Astrocyte of the spinal cord (primary cell): ENCODE measurements around the gene DGKD.
"Not testable (repeated sequence)": the region's sequence is repeated elsewhere in the genome, so short reads cannot be mapped to it uniquely, and the experiment has no call there.

Experiments
- DNase-seq: peaks from one replicate; pipeline ENCODE4 v3.0.0; 2011; ENCODE audit warnings: low read depth, low spot score
- H3K4me3 ChIP-seq: 2 replicates; pipeline ENCODE4 v1.5.1; 2011; ENCODE audit warnings: low read depth, mild to moderate bottlenecking, low read length, moderate library complexity
- CTCF ChIP-seq: IDR thresholded peaks from 2 replicates; pipeline ENCODE4 v1.5.1; 2012; ENCODE audit warnings: low read depth, mild to moderate bottlenecking, low read length, inconsistent platforms
- in situ Hi-C: cut with HindIII; loops from 2 replicates; pipeline ENCODE4 v1.10.0; 2017; ENCODE audit warnings: low sequenced_read_pairs

DGKD gene

DNA sequence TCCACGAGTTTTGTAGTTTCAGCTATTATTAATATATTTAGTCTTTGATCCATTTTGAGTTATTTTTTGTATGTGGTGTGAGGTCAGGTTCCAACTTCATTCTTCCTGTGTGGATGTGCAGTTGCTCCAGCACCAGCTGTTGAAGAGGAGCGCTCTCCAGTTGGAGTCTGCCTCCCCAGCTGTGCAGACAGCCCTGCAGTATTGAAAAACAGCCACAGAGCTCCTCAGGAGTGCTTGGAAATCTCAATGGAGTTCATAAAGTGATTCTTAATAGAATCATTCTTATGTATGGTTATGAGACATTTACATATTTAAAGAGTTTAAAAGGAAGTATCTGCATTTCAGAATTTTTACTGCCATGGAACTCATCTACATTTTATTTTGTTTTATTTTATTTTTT is 17.3 kb downstream of the DGKD start:
- no peak overlapping the region for H3K4me3 ChIP-seq
- TF ChIP-seq CTCF, result no peak
- in situ Hi-C loops, result no loop called here
- no peak for DNase-seq

DNA sequence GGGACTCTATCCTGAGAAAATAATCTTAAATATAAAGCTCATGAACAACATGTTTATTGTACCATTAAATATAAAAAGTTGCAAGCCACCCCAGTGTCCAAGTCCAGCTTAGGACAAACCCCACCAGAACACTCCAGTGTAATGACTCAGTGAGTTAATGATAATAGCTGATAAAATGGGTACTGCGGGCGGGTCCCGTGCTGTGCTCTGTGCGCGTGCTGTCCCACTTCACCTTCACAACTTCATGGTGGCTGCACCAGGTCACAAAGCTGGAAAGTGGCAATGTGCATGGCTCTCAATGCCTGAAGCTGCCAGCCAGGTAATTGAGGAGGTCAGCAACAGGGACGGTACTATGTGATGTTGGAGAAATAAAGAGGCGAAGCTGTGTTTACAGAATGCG is 18.6 kb downstream of the DGKD start:
- in situ Hi-C loops, result no loop called here
- H3K4me3 ChIP-seq, result no peak overlapping the region
- DNase-seq, result no peak
- TF ChIP-seq CTCF, result no peak

GRCh38 chr2:233373316-233373715 is 19.0 kb downstream of the DGKD start:
- no peak for TF ChIP-seq CTCF
- in situ Hi-C loops, result no loop called here

GRCh38 chr2:233374776-233375175 is 20.5 kb downstream of the DGKD start:
- H3K4me3 ChIP-seq, DNase-seq, in situ Hi-C loops: not testable (repeated sequence)

More at GRCh38 chr2:233373316-233373715, 19.0 kb downstream of the DGKD start:
- no peak overlapping the region for H3K4me3 ChIP-seq
- DNase-seq, result no peak

DNA sequence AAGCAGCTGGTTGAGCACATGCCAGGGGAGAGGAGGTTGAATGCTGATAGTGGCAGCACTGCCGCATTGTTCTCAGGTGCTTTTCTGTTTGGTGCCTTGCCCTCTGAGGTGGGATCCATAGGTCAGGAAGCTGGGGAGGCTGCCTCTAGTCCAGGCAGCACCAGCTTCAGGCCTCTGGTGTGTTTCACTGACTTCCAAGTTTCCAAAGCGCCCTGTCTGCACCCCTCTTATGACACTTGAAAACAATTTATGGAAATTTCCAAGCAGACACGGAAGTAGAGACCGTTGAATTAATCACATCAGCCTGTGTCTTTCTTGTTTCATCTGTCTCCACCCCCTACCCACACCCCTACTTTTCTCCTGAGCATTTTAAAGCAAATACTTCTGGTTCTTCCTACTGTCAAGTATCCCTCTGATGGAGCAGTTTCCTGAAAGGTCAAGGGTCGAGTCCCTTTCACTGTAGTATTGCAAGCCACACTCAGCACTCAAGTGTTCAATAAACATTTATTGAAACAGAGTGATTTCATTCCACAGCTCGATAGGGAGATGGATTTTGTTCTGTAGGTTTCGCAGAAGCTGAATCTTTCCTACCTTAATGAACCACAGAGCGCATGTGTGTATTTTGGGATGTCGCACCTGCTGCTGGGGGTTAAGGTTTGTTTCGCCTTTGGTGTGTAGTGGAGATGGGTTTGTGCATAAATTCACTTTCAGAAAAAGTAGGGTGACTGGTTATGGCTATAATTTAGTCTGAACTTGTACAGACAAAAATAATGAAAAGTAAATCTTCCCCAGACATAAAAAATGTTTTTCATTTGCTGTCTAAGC is 21.4 kb downstream of the DGKD start:
- in situ Hi-C loops, result no loop called here
- no peak for TF ChIP-seq CTCF

GRCh38 chr2:233379034-233379433 is 24.7 kb downstream of the DGKD start:
- DNase-seq, result no peak
- in situ Hi-C loops, result no loop called here
- H3K4me3 ChIP-seq, result no peak overlapping the region
- TF ChIP-seq CTCF, result no peak

More for the DNA sequence above, 21.4 kb downstream of the DGKD start:
- H3K4me3 ChIP-seq, result no peak overlapping the region
- no peak for DNase-seq

DNA sequence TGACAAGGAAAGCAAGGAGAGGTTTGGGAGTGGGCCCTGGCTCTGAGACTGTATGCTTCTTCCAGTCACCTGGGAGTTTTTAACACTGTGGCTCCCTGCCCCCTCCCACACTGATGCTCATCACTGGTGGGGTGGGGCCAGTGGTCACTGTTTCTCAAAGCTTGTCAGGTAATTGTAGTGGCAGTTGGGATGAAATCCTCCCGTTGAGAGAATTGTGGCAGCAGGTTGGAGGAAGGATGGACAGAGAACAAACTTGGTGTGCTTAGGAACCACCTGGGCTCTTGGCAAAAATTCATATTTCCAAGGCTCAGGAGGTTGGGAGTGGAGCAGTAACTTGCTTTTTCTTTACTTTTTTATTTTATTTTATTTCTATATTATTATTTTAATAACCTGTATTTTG is 25.1 kb downstream of the DGKD start:
- in situ Hi-C loops, result no loop called here
- H3K4me3 ChIP-seq, result no peak overlapping the region
- no peak for DNase-seq
- no peak for TF ChIP-seq CTCF
